HCT116 (cell line): ENCODE results near the gene TSPAN11. TPM values are rescaled to one million over a fixed set of nuclear protein-coding genes. Genes with fewer than 3 reads are reported as not detected.
"Not testable (repeated sequence)": the region's sequence is repeated elsewhere in the genome, so short reads cannot be mapped to it uniquely, and the experiment has no call there.

Experiments
- ATAC-seq: fragments of 200-7000 bp; cut with Tn5 transposase; 2 replicates; pipeline ENCODE4 v1.9.1; 2020; ENCODE audit warnings: mild to moderate bottlenecking, moderate library complexity
- BruUV-seq: library from RNA; stranded (reverse); fragments of 400-500 nt; replicated peaks from 2 replicates; lab custom pipeline; 2021; lab: Mats Ljungman, UMichigan
- CTCF ChIA-PET: fragments of 300-600 bp; sonication (Branson Sonifier 250); formaldehyde crosslinking; loops from one replicate; lab custom pipeline; 2021; ENCODE audit warnings: antibody characterized with exemption; lab: Charles Lee
- POLR2A ChIA-PET: fragments of 300-600, 350-600 bp; sonication (Branson Sonifier 250); formaldehyde crosslinking; loops from one replicate; lab custom pipeline; 2021; ENCODE audit warnings: antibody characterized with exemption; lab: Charles Lee
- RAD21 ChIA-PET, 2 experiments: fragments of 300-600 bp; sonication (Branson Sonifier 250); formaldehyde crosslinking; loops; one replicate each; lab custom pipeline; 2023; ENCODE audit warnings: low total read pairs in 2 of 2; ENCODE audit not compliant: uncharacterized antibody in 2 of 2, unreplicated experiment in 2 of 2, low non-redundant PET in 1 of 2; lab: Charles Lee
- DNase-seq: peaks from one replicate; pipeline ENCODE4 v3.0.0-alpha.2; 2010; ENCODE audit warnings: low read depth, low spot score
- H2AFZ ChIP-seq: fragments of 200-600 bp; shearing (Covaris generic), sonication (generic); 2 replicates; pipeline ENCODE4 v1.6.1; 2017; ENCODE audit warnings: low read depth, mixed run types, mixed read lengths, antibody characterized with exemption, low read length; ENCODE audit not compliant: poor library complexity, severe bottlenecking
- H3K27ac ChIP-seq: 2 replicates; pipeline ENCODE4 v1.5.1; 2012; ENCODE audit warnings: low read depth, low read length
- H3K27me3 ChIP-seq: fragments of 200-600 bp; sonication (generic); 2 replicates; pipeline ENCODE4 v1.6.1; 2016; ENCODE audit warnings: mixed run types, low read length, mixed read lengths; ENCODE audit not compliant: insufficient read depth
- H3K36me3 ChIP-seq, 2 experiments: fragments of 200-500 bp in 1 of 2; fragments of 200-600 bp in 1 of 2; sonication (Bioruptor generic) in 1 of 2; sonication (generic) in 1 of 2; 2 replicates each; pipeline versions ENCODE4 v1.5.1 to v1.6.1; 2014 to 2016; ENCODE audit warnings: low read length in 2 of 2, inconsistent platforms in 1 of 2, mixed read lengths in 1 of 2, mixed run types in 1 of 2; ENCODE audit not compliant: insufficient read depth in 2 of 2, control insufficient read depth in 1 of 2
- H3K4me1 ChIP-seq, 2 experiments: fragments of 200-600 bp in 1 of 2; sonication (generic) in 1 of 2; 2 replicates each; pipeline versions ENCODE4 v1.5.1 to v1.6.1; 2012 to 2017; ENCODE audit warnings: low read length in 2 of 2, inconsistent platforms in 1 of 2, mild to moderate bottlenecking in 1 of 2, mixed read lengths in 1 of 2, mixed run types in 1 of 2, moderate library complexity in 1 of 2; ENCODE audit not compliant: insufficient read depth in 2 of 2, control insufficient read depth in 1 of 2
- H3K4me2 ChIP-seq: fragments of 200-600 bp; sonication (generic); 2 replicates; pipeline ENCODE4 v1.6.1; 2017; ENCODE audit warnings: mixed run types, low read length, mixed read lengths
- H3K4me3 ChIP-seq, 2 experiments: fragments of 200-600 bp in 1 of 2; sonication (generic) in 1 of 2; replicated peaks in 1 of 2; 2 replicates each; pipeline ENCODE4 v1.5.1; 2011 to 2016; ENCODE audit warnings: low read length in 2 of 2, control low read depth in 1 of 2, low read depth in 1 of 2, mild to moderate bottlenecking in 1 of 2, mixed read lengths in 1 of 2, mixed run types in 1 of 2
- H3K79me2 ChIP-seq: fragments of 200-600 bp; sonication (generic); 2 replicates; pipeline ENCODE4 v1.6.1; 2017; ENCODE audit warnings: mild to moderate bottlenecking, mixed run types, low read length, moderate library complexity, mixed read lengths; ENCODE audit not compliant: insufficient read depth
- H3K9ac ChIP-seq: fragments of 200-600 bp; sonication (generic); 2 replicates; pipeline ENCODE4 v1.6.1; 2016; ENCODE audit warnings: low read length, mixed read lengths
- H3K9me2 ChIP-seq: fragments of 200-600 bp; sonication (generic), shearing (Covaris generic); 2 replicates; pipeline ENCODE4 v1.6.1; 2017; ENCODE audit warnings: mixed run types, mild to moderate bottlenecking, moderate library complexity; ENCODE audit not compliant: insufficient read depth
- H3K9me3 ChIP-seq, 2 experiments: fragments of 200-500 bp in 1 of 2; fragments of 200-600 bp in 1 of 2; sonication (Bioruptor generic) in 1 of 2; sonication (generic) in 1 of 2; 2 replicates each; pipeline ENCODE4 v1.6.1; 2014 to 2017; ENCODE audit warnings: low read length in 2 of 2, mixed read lengths in 2 of 2, inconsistent platforms in 1 of 2, low read depth in 1 of 2, mild to moderate bottlenecking in 1 of 2, mixed run types in 1 of 2, moderate library complexity in 1 of 2; ENCODE audit not compliant: control insufficient read depth in 1 of 2, insufficient read depth in 1 of 2
- H4K20me1 ChIP-seq: fragments of 200-600 bp; sonication (generic), shearing (Covaris generic); 2 replicates; pipeline ENCODE4 v1.6.1; 2017; ENCODE audit warnings: mixed run types, mild to moderate bottlenecking, moderate library complexity; ENCODE audit not compliant: insufficient read depth
- CBX3 ChIP-seq: IDR thresholded peaks from 2 replicates; pipeline ENCODE4 v1.6.1; 2012; ENCODE audit warnings: low read depth
- ELF1 ChIP-seq: IDR thresholded peaks from 2 replicates; pipeline ENCODE4 v1.6.1; 2012; ENCODE audit warnings: low read depth, borderline replicate concordance
- EZH2phosphoT487 ChIP-seq: fragments of 200-600 bp; IDR thresholded peaks from 2 replicates; pipeline ENCODE4 v1.6.1; 2018; ENCODE audit warnings: antibody characterized with exemption, borderline replicate concordance
- JUND ChIP-seq: IDR thresholded peaks from 2 replicates; pipeline ENCODE4 v1.6.1; 2012
- POLR2AphosphoS5 ChIP-seq: IDR thresholded peaks from 2 replicates; pipeline ENCODE4 v1.6.1; 2011; ENCODE audit warnings: mild to moderate bottlenecking, low read depth, low read length, moderate library complexity
- RAD21 ChIP-seq: IDR thresholded peaks from 2 replicates; pipeline ENCODE4 v1.6.1; 2012; ENCODE audit warnings: low read depth, mild to moderate bottlenecking
- SP1 ChIP-seq: IDR thresholded peaks from 2 replicates; pipeline ENCODE4 v1.6.1; 2012; ENCODE audit warnings: low read depth
- YY1 ChIP-seq: IDR thresholded peaks from 2 replicates; pipeline ENCODE4 v1.6.1; 2011; ENCODE audit warnings: low read length, low read depth, moderate library complexity, mild to moderate bottlenecking; ENCODE audit not compliant: insufficient replicate concordance; ENCODE audit errors: extremely low read depth
- intact Hi-C: fragments of 100-400 bp; cut with micrococcal nuclease; formaldehyde crosslinking; loops from 2 replicates; pipeline ENCODE4 v1.10.0; 2022
- total RNA-seq: library from RNA; stranded (reverse); gene quantifications from one replicate; pipeline ENCODE4 v1.2.1, GENCODE V29; 2021; ENCODE audit not compliant: unreplicated experiment
- TF ChIP-seq, protein P1 (sequence below): IDR thresholded peaks from 2 replicates; pipeline ENCODE4 v1.6.1; 2012
- TF ChIP-seq, protein P2 (sequence below), 3 experiments: fragments of 200-600 bp in 1 of 3; sonication (generic) in 1 of 3; IDR thresholded peaks in 2 of 3; conservative IDR thresholded peaks in 1 of 3; 2 replicates each; pipeline ENCODE4 v1.5.1; 2012 to 2017; ENCODE audit warnings: low read depth in 2 of 3, low read length in 2 of 3, antibody characterized with exemption in 1 of 3, borderline replicate concordance in 1 of 3, control low read depth in 1 of 3, mild to moderate bottlenecking in 1 of 3, mixed read lengths in 1 of 3, mixed run types in 1 of 3, moderate library complexity in 1 of 3; ENCODE audit not compliant: insufficient read depth in 1 of 3
- TF ChIP-seq, protein P3 (sequence below): IDR thresholded peaks from 2 replicates; pipeline ENCODE4 v1.6.1; 2011; ENCODE audit warnings: mild to moderate bottlenecking, low read length, moderate library complexity; ENCODE audit not compliant: insufficient replicate concordance; ENCODE audit errors: extremely low read depth

TSPAN11 gene
- total RNA-seq, 1 experiment from 2014 or later: not detected

DNA sequence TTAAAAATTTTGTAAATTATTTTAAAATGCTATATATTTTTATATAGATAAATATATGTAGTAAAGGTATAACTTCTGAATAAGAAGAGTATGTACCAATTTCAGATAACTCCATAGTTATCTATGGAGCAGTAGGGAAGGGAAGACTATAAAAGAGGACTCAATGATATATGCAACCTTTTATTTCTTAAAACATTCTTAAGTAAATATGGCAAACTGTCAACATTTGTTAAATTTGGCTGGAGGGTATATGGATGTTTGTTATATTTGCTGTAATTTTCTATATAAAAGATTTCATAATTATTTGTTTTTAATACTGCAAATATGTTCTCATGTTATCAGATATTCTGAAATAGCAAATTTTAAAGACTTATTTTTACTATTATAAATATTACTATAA is 38.3 kb upstream of the TSPAN11 start (continued):
- TF ChIP-seq, protein P1, sequence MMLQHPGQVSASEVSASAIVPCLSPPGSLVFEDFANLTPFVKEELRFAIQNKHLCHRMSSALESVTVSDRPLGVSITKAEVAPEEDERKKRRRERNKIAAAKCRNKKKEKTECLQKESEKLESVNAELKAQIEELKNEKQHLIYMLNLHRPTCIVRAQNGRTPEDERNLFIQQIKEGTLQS: no peak
- TF ChIP-seq, protein P2, sequence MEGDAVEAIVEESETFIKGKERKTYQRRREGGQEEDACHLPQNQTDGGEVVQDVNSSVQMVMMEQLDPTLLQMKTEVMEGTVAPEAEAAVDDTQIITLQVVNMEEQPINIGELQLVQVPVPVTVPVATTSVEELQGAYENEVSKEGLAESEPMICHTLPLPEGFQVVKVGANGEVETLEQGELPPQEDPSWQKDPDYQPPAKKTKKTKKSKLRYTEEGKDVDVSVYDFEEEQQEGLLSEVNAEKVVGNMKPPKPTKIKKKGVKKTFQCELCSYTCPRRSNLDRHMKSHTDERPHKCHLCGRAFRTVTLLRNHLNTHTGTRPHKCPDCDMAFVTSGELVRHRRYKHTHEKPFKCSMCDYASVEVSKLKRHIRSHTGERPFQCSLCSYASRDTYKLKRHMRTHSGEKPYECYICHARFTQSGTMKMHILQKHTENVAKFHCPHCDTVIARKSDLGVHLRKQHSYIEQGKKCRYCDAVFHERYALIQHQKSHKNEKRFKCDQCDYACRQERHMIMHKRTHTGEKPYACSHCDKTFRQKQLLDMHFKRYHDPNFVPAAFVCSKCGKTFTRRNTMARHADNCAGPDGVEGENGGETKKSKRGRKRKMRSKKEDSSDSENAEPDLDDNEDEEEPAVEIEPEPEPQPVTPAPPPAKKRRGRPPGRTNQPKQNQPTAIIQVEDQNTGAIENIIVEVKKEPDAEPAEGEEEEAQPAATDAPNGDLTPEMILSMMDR (IDR thresholded peaks at IDR 0.05 in 2 of 3, conservative IDR thresholded peaks at IDR 0.05 in 1 of 3; ENCODE audit: borderline replicate concordance in 1 of 3, insufficient read depth in 1 of 3, low read depth in 2 of 3, low read length in 2 of 3): no peak
- TF ChIP-seq JUND: no peak
- TF ChIP-seq EZH2phosphoT487: no peak
- TF ChIP-seq, all 23 proteins: peak for 0

DNA sequence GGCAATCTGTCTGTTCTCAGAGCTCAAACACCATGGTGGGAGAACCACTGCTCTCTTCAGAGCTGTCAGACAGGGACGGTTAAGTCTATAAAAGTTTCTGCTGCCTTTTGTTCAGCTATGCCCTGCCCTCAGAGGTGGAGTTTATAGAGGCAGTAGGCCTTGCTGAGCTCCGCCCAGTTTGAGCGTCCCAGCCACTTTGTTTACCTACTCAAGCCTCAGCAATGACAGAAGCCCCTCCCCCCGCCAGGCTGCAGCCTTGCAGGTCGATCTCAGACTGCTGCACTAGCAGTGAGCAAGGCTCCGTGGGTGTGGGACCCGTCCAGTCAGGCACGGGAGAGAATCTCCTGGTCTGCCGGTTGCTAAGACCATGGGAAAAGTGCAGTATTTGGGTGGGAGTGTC is 32.0 kb upstream of the TSPAN11 start:
- DNase-seq, H3K9me2 ChIP-seq, H3K27me3 ChIP-seq, ATAC-seq, H3K4me3 ChIP-seq, H4K20me1 ChIP-seq, H3K27ac ChIP-seq, H3K9me3 ChIP-seq, H3K79me2 ChIP-seq, RAD21 ChIA-PET, H3K36me3 ChIP-seq, BruUV-seq, H3K4me2 ChIP-seq, H3K4me1 ChIP-seq, H3K9ac ChIP-seq, CTCF ChIA-PET, intact Hi-C loops, H2AFZ ChIP-seq, POLR2A ChIA-PET: not testable (repeated sequence)

DNA sequence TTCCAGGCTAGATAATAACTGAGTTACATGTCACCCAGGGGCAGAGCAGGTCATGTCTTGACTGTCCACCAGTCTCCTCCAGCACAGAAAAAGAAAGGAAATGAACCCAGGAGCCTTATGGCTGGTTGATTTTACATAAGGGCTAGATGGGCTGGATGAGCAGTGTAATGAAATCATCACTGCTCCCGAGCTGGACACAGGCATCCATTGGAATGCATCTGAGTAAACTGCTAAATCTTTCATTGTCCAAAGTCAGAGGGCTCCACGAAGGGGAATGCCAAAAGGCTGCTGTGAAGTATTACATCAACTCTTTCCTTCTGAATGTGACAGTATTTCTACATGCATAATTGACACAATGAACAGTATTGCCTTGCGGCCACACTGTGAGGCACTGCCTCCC is 30.1 kb upstream of the TSPAN11 start:
- Histone ChIP-seq H3K4me2 (no peak overlapping the region), H3K4me3 (no peak overlapping the region), H3K9me3 (no peaks in the 10 kb centered on the region), H3K27ac (no peak overlapping the region), H4K20me1 (no peaks in the 10 kb centered on the region), H3K9me2 (no peaks in the 10 kb centered on the region), H3K79me2 (no peaks in the 10 kb centered on the region), H2AFZ (no peak overlapping the region), H3K36me3 (no peaks in the 10 kb centered on the region), H3K4me1 (no peaks in the 10 kb centered on the region), H3K27me3 (no peaks in the 10 kb centered on the region), H3K9ac (no peak overlapping the region)
- no peak for ATAC-seq
- POLR2A ChIA-PET: no interaction called here
- CTCF ChIA-PET: no interaction called here
- RAD21 ChIA-PET: no interaction called here
- intact Hi-C loops: no loop called here
- no TSS peak for BruUV-seq
- no peak for DNase-seq
- TF ChIP-seq SP1 (no peak), ELF1 (no peak), RAD21 (no peak), JUND (no peak), YY1 (no peak), CBX3 (no peak), POLR2AphosphoS5 (no peak)
- TF ChIP-seq, protein P3, sequence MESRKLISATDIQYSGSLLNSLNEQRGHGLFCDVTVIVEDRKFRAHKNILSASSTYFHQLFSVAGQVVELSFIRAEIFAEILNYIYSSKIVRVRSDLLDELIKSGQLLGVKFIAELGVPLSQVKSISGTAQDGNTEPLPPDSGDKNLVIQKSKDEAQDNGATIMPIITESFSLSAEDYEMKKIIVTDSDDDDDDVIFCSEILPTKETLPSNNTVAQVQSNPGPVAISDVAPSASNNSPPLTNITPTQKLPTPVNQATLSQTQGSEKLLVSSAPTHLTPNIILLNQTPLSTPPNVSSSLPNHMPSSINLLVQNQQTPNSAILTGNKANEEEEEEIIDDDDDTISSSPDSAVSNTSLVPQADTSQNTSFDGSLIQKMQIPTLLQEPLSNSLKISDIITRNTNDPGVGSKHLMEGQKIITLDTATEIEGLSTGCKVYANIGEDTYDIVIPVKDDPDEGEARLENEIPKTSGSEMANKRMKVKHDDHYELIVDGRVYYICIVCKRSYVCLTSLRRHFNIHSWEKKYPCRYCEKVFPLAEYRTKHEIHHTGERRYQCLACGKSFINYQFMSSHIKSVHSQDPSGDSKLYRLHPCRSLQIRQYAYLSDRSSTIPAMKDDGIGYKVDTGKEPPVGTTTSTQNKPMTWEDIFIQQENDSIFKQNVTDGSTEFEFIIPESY: no peak
